Stromal cell of bone marrow (primary cell): ENCODE data around the gene NTNG2.

ENCODE experiments used
- DNase-seq: peaks from one replicate; pipeline ENCODE4 v3.0.0-alpha.2; 2012; ENCODE audit warnings: low read depth

NTNG2 gene

DNA sequence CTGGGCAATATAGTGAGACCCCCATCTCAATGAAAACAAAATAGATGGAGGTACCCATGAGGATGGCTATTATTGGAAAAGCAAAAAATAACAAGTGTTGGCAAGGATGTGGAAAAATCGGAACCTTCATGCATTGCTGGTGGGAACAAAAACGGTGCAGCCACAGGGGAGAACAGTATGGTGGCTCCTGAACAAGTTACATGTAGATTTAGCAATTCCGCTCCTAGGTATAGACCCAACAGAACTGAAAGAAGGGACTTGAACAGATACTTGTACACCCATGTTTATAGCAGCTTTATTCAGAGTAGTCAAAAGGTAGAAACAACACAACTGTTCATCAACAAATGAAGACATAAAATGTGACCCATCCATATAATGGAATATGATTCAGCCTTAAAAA lies 43.0 kb downstream of the NTNG2 start:
- DNase-seq = no peak

DNA sequence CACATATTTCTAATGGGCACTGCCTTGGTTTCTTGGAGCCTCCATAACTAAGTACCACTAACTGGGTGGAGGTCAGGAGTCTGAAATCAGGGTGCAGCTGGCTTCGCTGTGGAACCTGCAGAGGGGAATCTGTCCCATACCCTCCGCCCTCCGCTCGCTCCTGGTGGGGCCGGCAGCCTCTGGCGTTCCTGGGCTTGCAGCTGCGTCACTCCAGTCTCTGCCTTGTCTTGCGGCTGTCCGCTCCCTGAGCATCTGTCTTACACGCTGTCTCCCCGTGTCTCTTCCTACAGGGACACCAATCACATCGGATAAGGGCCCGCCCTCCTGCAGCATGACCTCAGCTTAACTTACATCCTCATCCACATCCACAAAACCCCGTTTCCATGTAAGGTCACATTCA lies 45.4 kb downstream of the NTNG2 start:
- no peak for DNase-seq

DNA sequence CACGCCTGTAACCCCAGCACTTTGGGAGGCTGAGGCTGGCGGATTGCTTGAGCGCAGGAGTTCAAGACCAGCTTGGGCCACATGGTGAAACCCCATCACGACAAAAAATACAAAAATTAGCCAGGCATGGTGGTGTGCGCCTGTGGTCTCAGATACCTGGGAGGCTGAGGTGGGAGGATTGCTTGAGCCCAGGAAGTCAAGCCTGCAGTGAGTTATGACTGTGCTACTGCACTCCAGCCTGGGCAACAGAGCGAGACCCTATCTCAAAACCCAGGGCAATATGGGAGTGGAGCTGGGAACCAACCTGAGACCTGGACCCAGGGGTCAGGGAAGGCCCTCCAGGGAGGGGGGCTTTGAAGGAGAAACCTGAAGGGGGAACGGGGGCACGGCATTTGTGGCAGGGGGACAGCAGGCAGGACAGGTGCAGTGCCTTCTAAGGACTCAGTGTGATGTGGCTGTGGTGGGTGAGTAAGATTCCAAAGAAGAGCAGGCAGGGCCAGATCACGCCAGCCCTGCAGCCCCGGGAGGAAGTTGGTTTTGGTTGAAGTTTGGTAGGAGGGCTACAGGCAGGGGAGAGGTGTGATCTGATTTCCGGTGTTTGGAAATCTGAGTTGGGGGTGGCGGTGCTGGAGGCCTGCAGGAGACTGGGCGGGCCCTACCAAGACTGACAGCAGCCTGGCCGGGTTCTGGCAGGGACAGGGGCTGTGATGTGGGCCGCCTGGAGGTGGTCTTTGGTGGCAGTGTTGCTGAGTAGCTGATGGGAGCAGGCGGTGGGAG lies 46.2 kb downstream of the NTNG2 start:
- DNase-seq = no peak

DNA sequence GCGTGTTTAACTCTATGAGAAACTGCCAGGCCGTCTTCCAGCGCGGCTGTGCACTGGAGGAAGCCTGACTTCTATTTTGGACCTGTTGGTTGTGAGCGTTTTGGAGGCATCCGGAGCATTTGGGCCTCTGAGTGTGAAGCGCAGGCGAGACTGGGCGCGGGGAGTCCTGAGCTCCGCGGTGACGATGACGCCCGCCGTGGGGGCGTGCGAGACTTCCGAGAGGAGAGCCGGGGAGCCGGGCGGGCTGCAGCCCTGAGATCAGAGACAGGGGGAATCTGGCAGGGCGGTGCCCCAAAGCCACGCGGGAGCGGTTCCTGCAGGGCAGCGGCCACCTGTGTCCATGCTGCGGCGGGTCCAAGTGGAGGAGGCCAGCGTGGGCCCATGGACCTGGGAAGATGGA lies 47.4 kb downstream of the NTNG2 start:
- DNase-seq = no peak

- no peak for DNase-seq
Measured at GRCh38 chr9:132210472-132211145, 48.8 kb downstream of the NTNG2 start.

- DNase-seq = no peak
Measured at GRCh38 chr9:132211570-132211969, 49.7 kb downstream of the NTNG2 start.

DNA sequence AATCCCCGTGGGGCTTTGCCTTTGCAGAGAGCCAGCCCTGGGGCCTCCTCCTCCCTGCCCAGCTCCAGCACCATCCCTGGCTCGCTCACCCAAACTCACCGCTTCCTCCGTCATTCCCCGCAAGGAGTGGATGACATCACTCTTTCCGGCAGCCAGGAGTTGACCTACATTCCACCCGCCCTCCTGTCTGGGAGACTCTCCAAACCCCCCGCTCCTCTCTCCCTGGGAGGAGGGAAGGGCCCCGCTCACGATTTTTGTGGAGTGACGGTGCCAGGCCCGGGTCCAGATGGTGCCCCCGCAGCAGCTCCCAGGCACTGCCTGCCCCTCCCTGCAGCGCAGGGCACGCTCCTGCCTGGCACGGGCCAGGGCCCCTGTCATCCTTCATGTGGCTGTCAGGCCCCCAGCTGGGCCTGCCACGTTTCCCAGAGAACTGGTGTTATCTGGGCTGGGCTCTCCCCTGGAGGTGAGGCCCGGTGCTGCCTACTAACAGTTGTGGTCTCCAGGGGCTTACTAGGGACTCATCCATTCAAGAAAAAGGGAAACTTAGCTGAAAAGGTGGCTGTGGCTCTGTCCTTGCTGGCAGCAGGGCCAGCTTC lies 52.3 kb downstream of the NTNG2 start:
- peak; percentile 61 for DNase-seq

DNA sequence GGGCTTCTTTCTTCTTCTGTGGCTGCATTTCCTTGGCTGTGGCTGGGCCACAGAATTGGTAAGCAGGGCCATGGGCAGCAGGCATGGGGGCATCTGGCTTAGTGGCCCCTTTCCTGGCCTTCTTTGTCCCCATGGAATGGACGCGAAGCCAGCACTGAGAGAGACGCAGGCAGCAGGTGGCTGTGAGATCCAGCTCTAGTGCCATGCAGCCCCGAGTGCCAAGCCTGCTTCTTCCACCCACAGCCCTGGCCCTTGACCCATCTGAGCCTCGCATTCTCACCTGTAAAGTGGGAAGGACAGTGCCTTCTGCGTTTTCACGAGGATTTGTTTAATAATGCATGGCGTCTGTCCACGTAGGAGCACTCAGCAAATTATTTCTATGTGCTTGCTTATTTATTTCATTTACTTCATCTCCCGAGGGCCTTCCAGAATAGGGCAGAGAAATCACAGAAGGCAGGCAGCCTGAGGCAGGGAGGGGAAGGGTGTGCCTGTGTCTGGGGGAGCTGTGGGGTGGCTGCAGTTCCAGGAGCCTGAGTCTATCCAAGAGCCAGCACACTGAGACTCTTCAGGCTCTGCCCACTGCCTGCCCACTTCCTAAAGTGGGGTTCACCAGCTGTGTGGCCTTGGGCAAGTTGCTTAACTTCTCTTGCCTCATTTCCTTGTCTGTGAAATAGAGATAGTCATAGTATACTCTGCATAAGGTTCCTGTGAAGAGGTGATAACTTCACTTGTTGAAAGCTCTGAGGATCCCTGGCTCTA lies 55.2 kb downstream of the NTNG2 start:
- DNase-seq = no peak

DNA sequence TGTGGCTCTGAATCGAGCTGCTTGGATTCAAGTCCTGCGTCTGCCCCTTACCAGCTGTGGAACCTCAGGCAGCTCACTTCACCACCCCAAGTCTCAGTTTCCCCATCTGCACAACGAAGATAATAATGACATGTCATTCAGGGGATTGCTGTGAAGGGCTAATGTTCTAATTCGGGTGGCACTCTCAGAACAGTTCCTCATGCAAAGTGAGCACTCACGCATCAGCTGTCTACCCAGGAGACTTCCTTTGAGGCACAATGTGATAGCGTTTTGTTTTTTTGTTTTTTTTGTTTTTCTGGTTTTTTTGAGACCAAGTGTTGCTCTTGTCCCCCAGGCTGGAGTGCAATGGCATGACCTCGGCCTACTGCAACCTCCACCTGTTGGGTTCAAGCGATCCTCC lies 56.4 kb downstream of the NTNG2 start:
- DNase-seq = no peak

- no peak for DNase-seq
Measured at GRCh38 chr9:132221941-132222340, 60.1 kb downstream of the NTNG2 start.

GRCh38 chr9:132224645-132225044 lies 62.8 kb downstream of the NTNG2 start:
- DNase-seq = no peak

DNA sequence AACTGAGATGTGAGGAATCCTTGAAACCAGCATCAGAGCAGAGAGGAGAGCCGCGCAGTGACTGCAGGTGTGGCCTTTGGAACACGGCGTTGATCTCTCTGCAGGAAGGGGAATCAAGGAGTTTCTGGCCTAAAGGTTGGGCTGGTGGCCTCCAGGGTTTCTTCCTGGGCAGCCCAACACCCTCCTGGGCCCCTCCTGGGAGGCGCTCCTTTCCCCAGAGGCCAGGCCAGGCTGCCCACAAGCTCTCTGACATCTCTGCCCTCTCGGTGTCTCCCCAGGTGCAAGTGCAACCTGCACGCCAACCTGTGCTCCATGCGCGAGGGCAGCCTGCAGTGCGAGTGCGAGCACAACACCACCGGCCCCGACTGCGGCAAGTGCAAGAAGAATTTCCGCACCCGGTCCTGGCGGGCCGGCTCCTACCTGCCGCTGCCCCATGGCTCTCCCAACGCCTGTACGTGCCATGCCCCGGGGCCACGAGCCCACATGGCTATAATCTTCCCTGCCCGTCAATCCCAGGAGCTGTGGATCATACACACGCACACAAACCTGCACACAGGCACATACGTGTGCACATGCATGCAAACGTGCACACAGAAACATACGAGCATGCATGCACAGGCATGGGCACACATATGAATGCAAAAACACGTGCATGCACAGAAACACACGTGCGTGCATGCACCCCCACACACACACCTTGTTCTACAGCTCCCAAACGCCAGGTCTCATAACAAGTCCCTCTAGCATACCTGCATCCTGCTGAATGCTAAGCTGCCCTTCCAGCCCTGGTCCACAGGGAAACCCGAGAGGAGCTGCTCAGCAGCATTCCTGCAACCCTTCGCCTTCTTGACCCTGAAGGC lies 64.9 kb downstream of the NTNG2 start:
- DNase-seq = no peak

GRCh38 chr9:132228062-132228461 lies 66.2 kb downstream of the NTNG2 start:
- DNase-seq = no peak

- DNase-seq = no peak
Measured at GRCh38 chr9:132230605-132231004, 68.7 kb downstream of the NTNG2 start.

DNA sequence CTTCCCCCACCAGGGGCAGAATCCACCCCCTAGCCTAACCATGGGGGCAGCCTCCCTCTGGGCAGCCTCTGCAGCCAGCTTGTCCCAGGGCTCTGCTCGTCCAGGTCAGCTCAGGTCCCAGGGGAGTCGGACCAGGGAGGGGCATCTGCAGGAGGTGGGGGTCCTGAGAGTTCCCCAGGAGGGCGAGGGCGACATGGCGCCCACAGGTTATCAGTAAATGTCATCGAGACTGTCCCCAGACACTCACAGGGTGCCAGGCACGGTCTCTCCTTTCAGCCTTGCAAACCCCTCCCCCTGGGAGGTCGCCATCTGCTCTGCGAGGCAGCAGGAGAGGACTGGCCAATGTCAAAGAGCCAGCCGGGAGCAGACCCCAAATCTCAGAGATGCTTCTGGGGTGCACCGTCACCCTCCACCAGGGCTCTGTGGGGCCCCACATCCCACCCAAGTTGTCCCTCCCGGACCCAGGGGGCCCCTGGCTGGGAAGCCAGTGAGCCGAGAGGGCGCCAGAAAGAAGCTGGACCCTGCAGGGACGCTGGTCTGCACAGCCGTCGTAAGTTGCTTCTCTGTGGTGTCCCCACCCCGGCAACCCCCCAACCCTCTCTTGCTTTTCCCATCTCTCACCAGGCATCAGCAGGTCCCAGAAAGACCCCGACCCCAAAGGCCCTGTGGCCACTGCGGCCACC lies 69.3 kb downstream of the NTNG2 start:
- no peak for DNase-seq

DNA sequence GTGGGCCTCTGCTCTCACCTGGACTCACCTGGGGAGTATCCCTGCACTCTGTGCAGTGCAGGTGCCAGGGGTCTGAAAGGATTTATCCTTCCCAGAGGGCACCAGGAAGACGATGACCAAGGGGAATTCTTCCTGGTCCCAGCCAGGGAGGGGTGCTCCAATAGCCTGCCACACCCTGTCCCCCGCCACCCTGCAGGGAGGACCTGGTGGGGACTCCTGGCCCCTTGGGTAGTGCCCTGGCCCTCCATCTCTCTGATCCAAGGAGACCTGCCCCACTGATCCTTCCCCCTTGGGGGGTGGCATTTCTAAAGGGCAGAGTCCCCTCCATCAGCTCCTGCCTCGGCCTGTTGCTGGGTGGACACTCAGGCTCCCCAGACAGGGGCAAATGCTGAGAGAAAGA lies 70.7 kb downstream of the NTNG2 start:
- no peak for DNase-seq

GRCh38 chr9:132233138-132233537 lies 71.3 kb downstream of the NTNG2 start:
- DNase-seq = no peak

DNA sequence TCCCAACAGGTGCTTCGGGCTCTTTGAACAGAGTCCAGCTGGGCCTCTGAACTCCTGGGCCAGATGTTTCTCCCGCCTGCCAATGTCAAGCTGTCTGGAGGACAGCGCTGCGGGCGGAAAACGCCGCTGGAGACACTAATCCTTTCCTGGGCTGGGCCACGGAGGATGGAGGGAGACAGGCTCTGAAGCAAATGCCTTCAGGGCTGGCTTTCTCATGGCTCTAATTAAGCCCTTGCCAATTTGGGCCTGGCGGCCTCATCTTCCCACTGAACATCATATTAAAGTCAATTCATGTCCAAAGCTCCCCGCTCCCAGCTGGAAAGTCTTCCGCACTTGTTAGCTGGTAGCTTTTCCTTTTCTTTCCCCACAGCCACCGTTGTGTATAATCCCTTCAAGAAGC lies 72.7 kb downstream of the NTNG2 start:
- no peak for DNase-seq

DNA sequence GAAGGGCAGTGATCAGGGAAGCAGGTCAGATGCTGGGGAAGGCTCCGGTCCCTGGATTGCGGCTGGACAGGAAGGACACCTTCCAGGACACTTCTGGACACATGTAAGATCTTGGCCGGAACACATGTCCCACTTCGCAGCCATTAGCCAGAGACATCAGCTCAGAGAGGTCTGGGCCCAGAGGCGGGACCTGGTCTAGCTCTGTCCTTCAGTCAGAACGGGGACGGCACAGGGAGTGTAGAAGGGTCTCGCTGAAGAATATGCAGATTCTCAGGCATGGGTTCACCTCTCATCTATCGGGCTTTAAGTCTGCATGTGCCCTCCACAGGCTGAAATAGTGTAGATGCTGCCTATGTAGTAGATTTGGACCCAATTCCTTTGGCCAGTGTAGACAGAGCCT lies 73.3 kb downstream of the NTNG2 start:
- no peak for DNase-seq

DNA sequence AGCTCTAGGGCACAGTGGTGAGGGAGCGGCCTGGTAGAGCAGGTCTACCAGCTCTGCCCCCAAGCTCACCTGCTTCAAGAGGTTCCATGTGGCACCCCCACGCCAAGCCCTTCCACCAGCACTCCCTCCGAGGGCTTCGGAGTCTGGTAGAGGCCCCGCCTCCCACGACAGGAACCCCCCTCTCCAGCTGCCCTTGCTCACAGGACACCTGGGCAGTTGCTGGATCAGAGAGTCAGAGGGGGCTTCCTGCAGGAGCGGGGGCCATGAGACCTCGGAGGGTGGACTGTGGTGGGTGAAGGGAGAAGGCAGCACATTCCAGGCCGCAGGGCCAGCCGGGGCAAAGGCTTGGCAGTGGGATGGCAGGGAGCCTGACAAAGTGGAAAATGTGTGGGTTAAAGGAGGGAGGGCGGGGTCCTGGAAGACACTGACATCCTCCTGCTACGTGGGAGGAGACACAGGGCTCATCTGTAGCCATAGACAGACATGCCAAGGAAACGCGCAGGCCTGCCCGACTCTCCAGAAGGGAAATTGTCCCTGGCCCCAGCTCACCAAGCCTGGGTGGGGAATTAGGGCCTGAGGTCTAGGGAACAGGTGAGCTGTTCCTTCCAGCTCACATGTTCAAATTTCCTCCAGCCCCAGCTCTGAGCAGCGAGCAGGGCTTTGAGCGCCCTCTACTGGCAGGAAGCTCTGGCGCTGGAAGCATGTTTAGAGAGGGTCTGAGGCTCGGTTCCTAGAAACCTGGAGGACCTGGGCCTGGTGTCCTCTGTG lies 74.2 kb downstream of the NTNG2 start:
- DNase-seq = no peak
